ENCODE data around the gene ITGA2.
"Not testable (repeated sequence)": the region's sequence is repeated elsewhere in the genome, so short reads cannot be mapped to it uniquely, and the experiment has no call there.

The ITGA2 gene

GRCh38 chr5:53100606-53101005 is 111.5 kb downstream of the ITGA2 start:
- DNase-seq: no peak

GRCh38 chr5:53105611-53106300 is 116.6 kb downstream of the ITGA2 start:
- peaks cover 54% of the 10 kb centered on the region for H3K4me1 Mint-ChIP-seq (ENCODE audit: low read depth)
- peaks cover 73% of the 10 kb centered on the region for H3K36me3 Mint-ChIP-seq (ENCODE audit: low read depth)
- H3K27ac Mint-ChIP-seq: no peak overlapping the region
- no peaks in the 10 kb centered on the region for H3K9me3 Mint-ChIP-seq
- no peaks in the 10 kb centered on the region for H3K27me3 Mint-ChIP-seq
- H3K4me3 Mint-ChIP-seq: no peak overlapping the region
- DNase-seq: no peak

More at GRCh38 chr5:53100606-53101005, 111.5 kb downstream of the ITGA2 start:
- Mint-ChIP-seq H3K27me3 (no peaks in the 10 kb centered on the region), H3K4me3 (no peak overlapping the region), H3K36me3 (ENCODE audit: low read depth) (peaks cover 88% of the 10 kb centered on the region), H3K4me1 (ENCODE audit: low read depth) (peaks cover 19% of the 10 kb centered on the region), H3K9me3 (no peaks in the 10 kb centered on the region), H3K27ac (no peak overlapping the region)

- Mint-ChIP-seq H3K36me3 (ENCODE audit: low read depth) (peaks cover 43% of the 10 kb centered on the region), H3K9me3 (no peaks in the 10 kb centered on the region), H3K27ac (peak overlapping the region; percentile 93), H3K27me3 (no peaks in the 10 kb centered on the region), H3K4me3 (peak overlapping the region; percentile 95), H3K4me1 (ENCODE audit: low read depth) (peaks cover 51% of the 10 kb centered on the region)
- DNase-seq: no peak
Measured at GRCh38 chr5:53109056-53109442, 119.9 kb downstream of the ITGA2 start.

- Mint-ChIP-seq H3K27ac (peak within 1 kb of the TSS; percentile 93), H3K4me1 (ENCODE audit: low read depth) (peaks cover 49% of the 10 kb centered on the region)
- DNase-seq: peak; percentile 93
Measured at GRCh38 chr5:53109443-53110127, 120.4 kb downstream of the ITGA2 start, which contains the start of gene MOCS2. MOCS2 (minus strand) TSS chr5:53109757; CDS start chr5:53107174, 2,583 bp downstream.

GRCh38 chr5:53110156-53110555 is 121.0 kb downstream of the ITGA2 start:
- Mint-ChIP-seq H3K4me1 (ENCODE audit: low read depth) (peaks cover 45% of the 10 kb centered on the region), H3K27ac (peak overlapping the region; percentile 93), H3K36me3 (ENCODE audit: low read depth) (peaks cover 34% of the 10 kb centered on the region), H3K9me3 (no peaks in the 10 kb centered on the region), H3K27me3 (no peaks in the 10 kb centered on the region), H3K4me3 (peak overlapping the region; percentile 95)
- no peak for DNase-seq

More at GRCh38 chr5:53109443-53110127, 120.4 kb downstream of the ITGA2 start, which contains the start of gene MOCS2:
- H3K9me3 Mint-ChIP-seq: no peaks in the 10 kb centered on the region
- H3K36me3 Mint-ChIP-seq (ENCODE audit: low read depth): peaks cover 40% of the 10 kb centered on the region
- H3K27me3 Mint-ChIP-seq: no peaks in the 10 kb centered on the region
- H3K4me3 Mint-ChIP-seq: peak within 1 kb of the TSS; percentile 95

GRCh38 chr5:53111139-53111538 is 122.0 kb downstream of the ITGA2 start:
- no peak for DNase-seq
- peaks cover 35% of the 10 kb centered on the region for H3K4me1 Mint-ChIP-seq (ENCODE audit: low read depth)
- H3K27me3 Mint-ChIP-seq: no peaks in the 10 kb centered on the region
- no peaks in the 10 kb centered on the region for H3K9me3 Mint-ChIP-seq
- H3K36me3 Mint-ChIP-seq (ENCODE audit: low read depth): peaks cover 25% of the 10 kb centered on the region
- no peak overlapping the region for H3K27ac Mint-ChIP-seq
- peak overlapping the region; percentile 95 for H3K4me3 Mint-ChIP-seq

GRCh38 chr5:53112307-53112706 is 123.2 kb downstream of the ITGA2 start:
- Mint-ChIP-seq H3K4me1 (ENCODE audit: low read depth) (peaks cover 25% of the 10 kb centered on the region), H3K36me3 (ENCODE audit: low read depth) (peaks cover 14% of the 10 kb centered on the region)
- not testable (repeated sequence) for H3K4me3 Mint-ChIP-seq, H3K27me3 Mint-ChIP-seq, H3K27ac Mint-ChIP-seq, DNase-seq, H3K9me3 Mint-ChIP-seq

GRCh38 chr5:53112909-53113308 is 123.8 kb downstream of the ITGA2 start:
- H3K27ac Mint-ChIP-seq: no peak overlapping the region
- peaks cover 19% of the 10 kb centered on the region for H3K4me1 Mint-ChIP-seq (ENCODE audit: low read depth)
- H3K4me3 Mint-ChIP-seq: no peak overlapping the region
- peaks cover 9% of the 10 kb centered on the region for H3K36me3 Mint-ChIP-seq (ENCODE audit: low read depth)
- H3K27me3 Mint-ChIP-seq: no peaks in the 10 kb centered on the region
- no peaks in the 10 kb centered on the region for H3K9me3 Mint-ChIP-seq
- DNase-seq: no peak

GRCh38 chr5:53113947-53114346 is 124.8 kb downstream of the ITGA2 start:
- Mint-ChIP-seq H3K4me3 (no peak overlapping the region), H3K27me3 (no peaks in the 10 kb centered on the region), H3K36me3 (ENCODE audit: low read depth) (peaks cover 9% of the 10 kb centered on the region), H3K4me1 (ENCODE audit: low read depth) (peaks cover 13% of the 10 kb centered on the region), H3K9me3 (no peaks in the 10 kb centered on the region), H3K27ac (no peak overlapping the region)
- DNase-seq: no peak

- peaks cover 2% of the 10 kb centered on the region for H3K36me3 Mint-ChIP-seq (ENCODE audit: low read depth)
- peaks cover 12% of the 10 kb centered on the region for H3K4me1 Mint-ChIP-seq (ENCODE audit: low read depth)
- no peak for DNase-seq
- H3K27ac Mint-ChIP-seq: no peak overlapping the region
- no peaks in the 10 kb centered on the region for H3K27me3 Mint-ChIP-seq
- no peak overlapping the region for H3K4me3 Mint-ChIP-seq
- H3K9me3 Mint-ChIP-seq: no peaks in the 10 kb centered on the region
Measured at GRCh38 chr5:53114988-53115387, 125.8 kb downstream of the ITGA2 start.

GRCh38 chr5:53116597-53116996 is 127.4 kb downstream of the ITGA2 start:
- H3K27me3 Mint-ChIP-seq: no peaks in the 10 kb centered on the region

GRCh38 chr5:53118879-53119278 is 129.7 kb downstream of the ITGA2 start:
- no peak overlapping the region for H3K4me3 Mint-ChIP-seq
- H3K4me1 Mint-ChIP-seq (ENCODE audit: low read depth): no peaks in the 10 kb centered on the region
- no peaks in the 10 kb centered on the region for H3K27me3 Mint-ChIP-seq
- DNase-seq: no peak
- no peaks in the 10 kb centered on the region for H3K9me3 Mint-ChIP-seq
- no peak overlapping the region for H3K27ac Mint-ChIP-seq
- H3K36me3 Mint-ChIP-seq (ENCODE audit: low read depth): no peaks in the 10 kb centered on the region

More at GRCh38 chr5:53116597-53116996, 127.4 kb downstream of the ITGA2 start:
- no peaks in the 10 kb centered on the region for H3K4me1 Mint-ChIP-seq (ENCODE audit: low read depth)
- no peak overlapping the region for H3K27ac Mint-ChIP-seq
- no peak overlapping the region for H3K4me3 Mint-ChIP-seq
- no peaks in the 10 kb centered on the region for H3K36me3 Mint-ChIP-seq (ENCODE audit: low read depth)
- DNase-seq: no peak
- no peaks in the 10 kb centered on the region for H3K9me3 Mint-ChIP-seq

GRCh38 chr5:53120165-53120564 is 131.0 kb downstream of the ITGA2 start:
- Mint-ChIP-seq H3K36me3 (ENCODE audit: low read depth) (no peaks in the 10 kb centered on the region), H3K4me1 (ENCODE audit: low read depth) (no peaks in the 10 kb centered on the region), H3K9me3 (no peaks in the 10 kb centered on the region), H3K4me3 (no peak overlapping the region), H3K27me3 (no peaks in the 10 kb centered on the region), H3K27ac (no peak overlapping the region)
- DNase-seq: no peak

- Mint-ChIP-seq H3K9me3 (no peaks in the 10 kb centered on the region), H3K27me3 (no peaks in the 10 kb centered on the region), H3K36me3 (ENCODE audit: low read depth) (no peaks in the 10 kb centered on the region), H3K4me3 (no peak overlapping the region), H3K27ac (no peak overlapping the region), H3K4me1 (ENCODE audit: low read depth) (no peaks in the 10 kb centered on the region)
- no peak for DNase-seq
Measured at GRCh38 chr5:53123702-53124101, 134.6 kb downstream of the ITGA2 start.

GRCh38 chr5:53126521-53126920 is 137.4 kb downstream of the ITGA2 start:
- no peak overlapping the region for H3K4me3 Mint-ChIP-seq
- no peak overlapping the region for H3K27ac Mint-ChIP-seq
- H3K9me3 Mint-ChIP-seq: no peaks in the 10 kb centered on the region
- no peaks in the 10 kb centered on the region for H3K4me1 Mint-ChIP-seq (ENCODE audit: low read depth)
- H3K27me3 Mint-ChIP-seq: no peaks in the 10 kb centered on the region
- DNase-seq: no peak
- no peaks in the 10 kb centered on the region for H3K36me3 Mint-ChIP-seq (ENCODE audit: low read depth)
